ENCODE measurements around the gene UGP2.

DNA sequence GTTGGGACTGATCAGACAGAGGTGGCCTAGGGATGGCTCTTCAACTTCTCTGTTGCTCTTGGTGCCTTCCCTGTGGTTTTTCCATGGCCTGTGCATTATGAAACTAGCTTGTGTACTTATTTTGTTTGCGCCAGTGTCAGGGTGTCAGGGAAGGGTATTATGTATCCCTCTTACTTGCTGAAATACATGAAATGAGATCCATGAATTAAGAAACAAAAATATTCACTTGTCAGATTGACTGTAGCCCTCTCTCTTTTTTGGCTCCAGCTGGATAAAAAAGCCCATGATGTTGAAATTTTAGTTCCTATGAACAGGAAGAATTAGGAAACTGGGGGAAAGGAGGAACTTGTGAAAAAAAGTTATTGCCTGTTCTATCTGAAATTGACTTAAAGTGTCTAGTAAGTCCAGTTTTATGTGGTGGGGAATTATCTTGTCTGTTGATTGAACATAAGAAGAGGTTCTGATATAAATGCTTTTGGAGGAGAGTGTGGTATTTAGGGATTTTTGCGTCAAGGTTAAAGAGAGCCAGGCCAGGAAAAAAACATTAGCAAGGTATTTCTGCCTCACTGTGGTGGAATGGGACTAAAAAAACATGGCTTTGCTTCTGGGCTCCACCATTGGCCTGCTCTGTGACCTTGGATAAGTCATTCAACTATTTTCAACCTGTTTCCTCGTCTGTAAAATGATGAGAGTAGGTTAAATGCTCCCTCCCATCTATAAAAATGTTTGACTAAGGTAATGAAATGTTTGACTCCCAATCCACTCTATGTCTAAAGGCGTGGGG is 12.0 kb downstream of the UGP2 start:
- TF ChIP-seq, protein P1, sequence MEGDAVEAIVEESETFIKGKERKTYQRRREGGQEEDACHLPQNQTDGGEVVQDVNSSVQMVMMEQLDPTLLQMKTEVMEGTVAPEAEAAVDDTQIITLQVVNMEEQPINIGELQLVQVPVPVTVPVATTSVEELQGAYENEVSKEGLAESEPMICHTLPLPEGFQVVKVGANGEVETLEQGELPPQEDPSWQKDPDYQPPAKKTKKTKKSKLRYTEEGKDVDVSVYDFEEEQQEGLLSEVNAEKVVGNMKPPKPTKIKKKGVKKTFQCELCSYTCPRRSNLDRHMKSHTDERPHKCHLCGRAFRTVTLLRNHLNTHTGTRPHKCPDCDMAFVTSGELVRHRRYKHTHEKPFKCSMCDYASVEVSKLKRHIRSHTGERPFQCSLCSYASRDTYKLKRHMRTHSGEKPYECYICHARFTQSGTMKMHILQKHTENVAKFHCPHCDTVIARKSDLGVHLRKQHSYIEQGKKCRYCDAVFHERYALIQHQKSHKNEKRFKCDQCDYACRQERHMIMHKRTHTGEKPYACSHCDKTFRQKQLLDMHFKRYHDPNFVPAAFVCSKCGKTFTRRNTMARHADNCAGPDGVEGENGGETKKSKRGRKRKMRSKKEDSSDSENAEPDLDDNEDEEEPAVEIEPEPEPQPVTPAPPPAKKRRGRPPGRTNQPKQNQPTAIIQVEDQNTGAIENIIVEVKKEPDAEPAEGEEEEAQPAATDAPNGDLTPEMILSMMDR (conservative IDR thresholded peaks at IDR 0.05) = no peak
- no peak for TF ChIP-seq EZH2 (IDR thresholded peaks at IDR 0.05; ENCODE audit: low read depth)
